ENCODE data around the gene SLC43A3. TPM values are rescaled to one million over a fixed set of nuclear protein-coding genes. Genes with fewer than 3 reads are reported as not detected.
"Not testable (repeated sequence)": the region's sequence is repeated elsewhere in the genome, so short reads cannot be mapped to it uniquely, and the experiment has no call there.

SLC43A3 gene
- total RNA-seq, 2 experiments from 2014 or later: 67.4 to 67.8 TPM

DNA sequence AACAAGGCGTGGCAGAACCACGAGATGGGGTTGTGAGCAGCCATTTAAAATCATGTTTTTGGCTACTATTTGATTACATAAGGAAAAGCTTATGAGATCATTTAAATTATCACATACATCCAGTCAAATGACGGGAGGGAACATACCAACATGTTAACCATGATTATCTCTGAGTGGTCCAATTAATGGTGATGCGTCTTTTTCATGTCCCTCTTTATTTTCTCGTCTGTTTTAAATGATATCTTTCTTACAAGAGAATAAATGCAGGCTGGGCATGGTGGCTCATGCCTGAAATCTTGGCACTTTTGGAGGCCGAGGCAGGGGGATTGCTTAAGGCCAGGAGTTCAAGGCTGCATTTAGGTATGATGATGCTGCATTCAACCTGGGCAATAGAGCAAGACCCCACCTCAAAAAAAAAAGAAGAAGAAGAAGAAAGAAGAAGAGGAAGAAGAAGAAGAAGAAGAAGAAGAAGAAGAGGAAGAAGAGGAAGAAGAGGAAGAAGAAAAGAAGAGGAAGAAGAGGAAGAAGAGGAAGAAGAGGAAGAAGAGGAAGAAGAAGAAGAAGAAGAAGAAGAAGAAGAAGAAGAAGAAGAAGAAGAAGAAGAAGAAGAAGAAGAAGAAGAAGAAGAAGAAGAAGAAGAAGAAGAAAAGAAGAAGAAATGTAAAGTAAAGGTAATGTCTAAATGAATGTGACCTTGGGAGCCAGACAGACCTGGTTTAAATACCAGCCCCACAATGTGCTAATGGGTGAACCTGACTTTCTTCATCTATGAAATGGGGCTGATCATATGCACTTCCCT, 23.7 kb downstream of the SLC43A3 start:
- Mint-ChIP-seq H3K4me1 (peaks cover 21% of the 10 kb centered on the region), H3K36me3 (peaks cover 34% of the 10 kb centered on the region)
- DNase-seq; H3K27me3 Mint-ChIP-seq; H3K9me3 Mint-ChIP-seq; POLR2A ChIA-PET; ATAC-seq (ENCODE audit: low read depth); H3K4me3 Mint-ChIP-seq; H3K27ac Mint-ChIP-seq: not testable (repeated sequence)

DNA sequence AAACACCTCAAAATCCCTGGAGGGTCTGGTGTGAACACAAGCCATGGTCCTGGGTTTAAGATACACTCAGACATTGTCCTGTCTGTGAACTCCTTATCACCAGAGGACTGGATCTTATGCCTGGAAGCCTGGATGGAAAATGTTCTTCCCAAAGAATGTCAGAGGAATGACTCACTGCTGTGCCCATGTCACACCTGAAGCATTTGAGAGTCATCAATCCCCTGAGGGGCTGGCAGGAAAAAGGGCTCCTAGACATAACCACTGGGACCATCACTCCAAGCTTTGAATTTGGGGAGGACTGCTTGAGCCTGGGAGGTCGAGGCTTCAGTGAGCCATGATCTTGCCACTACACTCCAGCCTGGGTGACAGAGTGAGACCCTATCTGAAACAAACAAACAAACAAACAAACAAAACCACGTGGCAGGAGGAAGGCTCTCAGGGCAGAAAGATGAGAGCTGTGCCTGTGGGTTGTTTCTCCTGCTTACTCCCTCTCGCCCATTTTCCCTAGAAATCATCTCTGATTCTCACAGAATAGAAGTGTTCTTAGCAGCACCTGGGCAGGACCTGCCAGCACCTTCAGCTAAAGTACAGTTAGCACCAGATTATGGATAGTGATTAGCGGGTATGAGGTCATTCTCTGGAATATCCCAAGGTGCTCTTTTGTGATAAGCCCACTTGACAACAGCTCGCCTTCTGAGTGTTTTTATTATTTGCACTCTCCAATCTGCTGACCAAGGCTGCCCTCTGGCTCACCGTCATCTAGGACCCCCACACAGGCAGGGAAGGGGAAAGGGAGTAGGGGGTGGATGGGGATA, 24.5 kb downstream of the SLC43A3 start:
- Mint-ChIP-seq H3K9me3 (no peaks in the 10 kb centered on the region), H3K36me3 (peaks cover 26% of the 10 kb centered on the region), H3K4me1 (peaks cover 18% of the 10 kb centered on the region), H3K27me3 (no peaks in the 10 kb centered on the region), H3K27ac (no peak overlapping the region), H3K4me3 (no peak overlapping the region)
- DNase-seq (no peak), ATAC-seq (ENCODE audit: low read depth) (no peak)
- POLR2A ChIA-PET: no interaction called here

DNA sequence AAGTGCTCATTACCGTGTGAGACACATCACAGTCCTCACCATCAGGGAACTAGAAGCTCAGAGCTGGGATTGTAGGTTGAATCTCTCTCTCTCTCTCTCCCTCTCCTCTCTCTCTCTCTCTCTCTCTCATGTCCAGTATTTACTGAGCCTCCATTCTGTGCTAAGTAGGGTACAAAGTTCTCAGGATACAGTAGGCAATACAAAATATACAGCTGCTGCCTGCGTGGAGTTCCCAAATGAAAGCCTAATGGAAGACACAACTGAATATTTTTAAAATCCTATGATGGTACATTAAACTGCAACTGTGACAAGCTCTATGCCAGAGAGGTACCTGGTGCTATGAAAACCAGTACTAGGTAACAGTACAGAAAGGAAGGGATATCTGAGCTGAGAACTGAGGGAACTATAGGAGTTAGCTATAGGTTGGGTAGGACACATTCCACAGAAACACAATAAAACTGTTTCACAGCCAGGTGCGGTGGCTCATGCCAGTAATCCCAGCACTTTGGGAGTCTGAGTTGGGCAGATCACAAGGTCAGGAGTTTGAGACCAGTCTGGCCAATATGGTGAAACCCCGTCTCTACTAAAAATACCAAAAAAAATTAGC, 26.8 kb downstream of the SLC43A3 start:
- H3K27ac Mint-ChIP-seq: no peak overlapping the region
- no peaks in the 10 kb centered on the region for H3K9me3 Mint-ChIP-seq
- no peaks in the 10 kb centered on the region for H3K4me1 Mint-ChIP-seq
- no peaks in the 10 kb centered on the region for H3K27me3 Mint-ChIP-seq
- POLR2A ChIA-PET: no interaction called here
- no peak for ATAC-seq (ENCODE audit: low read depth)
- H3K4me3 Mint-ChIP-seq: no peak overlapping the region
- DNase-seq: no peak
- peaks cover 5% of the 10 kb centered on the region for H3K36me3 Mint-ChIP-seq

DNA sequence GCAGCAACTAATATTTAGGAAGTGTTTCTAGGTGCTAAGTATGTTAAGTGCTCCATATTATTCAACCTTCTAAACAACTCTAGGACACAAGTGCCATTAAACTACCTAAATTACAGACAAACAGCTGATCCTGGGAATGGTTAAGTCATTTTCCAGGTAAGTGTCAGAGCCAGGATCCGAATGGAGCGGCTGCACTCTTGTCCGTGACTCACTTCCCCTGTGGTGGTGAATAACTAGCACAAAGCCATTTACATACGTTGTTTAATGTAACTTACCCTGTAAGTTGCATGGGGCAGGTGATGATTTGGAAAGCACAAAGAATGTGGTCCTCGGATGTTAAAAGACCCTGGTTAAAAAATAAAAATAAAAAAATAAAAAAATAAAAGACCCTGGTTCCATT, 27.7 kb downstream of the SLC43A3 start:
- H3K4me1 Mint-ChIP-seq: no peaks in the 10 kb centered on the region
- H3K27ac Mint-ChIP-seq: no peak overlapping the region
- no peaks in the 10 kb centered on the region for H3K27me3 Mint-ChIP-seq
- no peak overlapping the region for H3K4me3 Mint-ChIP-seq
- H3K36me3 Mint-ChIP-seq: peaks cover 2% of the 10 kb centered on the region
- no peak for DNase-seq
- no peak for ATAC-seq (ENCODE audit: low read depth)
- no peaks in the 10 kb centered on the region for H3K9me3 Mint-ChIP-seq
- POLR2A ChIA-PET: no interaction called here

DNA sequence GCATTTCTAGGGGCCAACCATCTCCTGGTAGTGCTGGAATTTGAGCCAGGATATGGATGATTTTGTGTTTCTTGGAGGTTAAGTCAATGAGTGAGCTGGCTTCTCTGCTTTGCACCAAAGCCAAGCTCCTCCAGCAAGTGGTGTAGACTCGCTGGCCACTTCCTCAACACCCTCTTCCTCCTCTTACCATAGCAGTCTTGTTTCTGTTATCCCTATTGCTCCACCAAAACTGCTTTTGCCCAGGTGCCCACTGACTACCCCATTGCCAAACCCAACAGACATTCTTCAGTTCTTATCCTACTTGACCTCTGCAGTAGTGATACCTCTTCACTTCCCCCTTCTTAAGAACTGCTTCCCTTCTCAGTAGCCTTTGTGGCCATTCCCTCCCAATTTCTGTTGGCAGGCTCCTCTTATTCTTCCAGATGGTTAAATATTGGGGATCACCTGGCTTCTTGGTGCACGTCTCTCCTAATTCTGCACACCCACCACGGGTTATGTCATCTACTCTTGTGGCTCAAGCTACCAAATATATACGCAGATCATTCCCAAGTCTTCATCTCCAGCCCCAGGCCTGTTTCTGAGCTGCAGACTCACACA, 29.4 kb downstream of the SLC43A3 start:
- ATAC-seq (ENCODE audit: low read depth) (no peak), DNase-seq (no peak)
- no peaks in the 10 kb centered on the region for H3K36me3 Mint-ChIP-seq
- no peak overlapping the region for H3K4me3 Mint-ChIP-seq
- POLR2A ChIA-PET: no interaction called here
- H3K27me3 Mint-ChIP-seq: no peaks in the 10 kb centered on the region
- no peaks in the 10 kb centered on the region for H3K9me3 Mint-ChIP-seq
- H3K4me1 Mint-ChIP-seq: no peaks in the 10 kb centered on the region
- no peak overlapping the region for H3K27ac Mint-ChIP-seq

DNA sequence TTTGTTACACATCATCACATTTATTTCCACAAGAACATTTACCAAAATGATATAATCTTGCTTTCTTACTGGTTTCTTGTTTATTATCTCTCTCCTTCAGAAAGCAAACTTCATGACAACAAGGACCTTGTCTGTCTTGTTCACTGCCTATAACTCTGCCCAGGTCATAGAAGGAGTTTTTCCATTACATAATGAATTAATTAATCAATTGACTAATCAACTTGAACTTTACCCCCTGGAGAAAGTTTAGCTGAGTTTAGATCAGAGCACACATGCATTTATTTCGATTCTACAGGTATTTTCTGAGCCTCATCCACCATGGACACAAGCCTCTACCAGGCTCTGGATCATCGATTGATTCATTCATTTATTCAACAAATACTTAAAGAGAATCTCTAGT, 30.2 kb downstream of the SLC43A3 start:
- Mint-ChIP-seq H3K27ac (no peak overlapping the region), H3K4me3 (no peak overlapping the region), H3K4me1 (no peaks in the 10 kb centered on the region), H3K9me3 (no peaks in the 10 kb centered on the region), H3K36me3 (no peaks in the 10 kb centered on the region), H3K27me3 (no peaks in the 10 kb centered on the region)
- DNase-seq (no peak), ATAC-seq (ENCODE audit: low read depth) (no peak)
- POLR2A ChIA-PET: no interaction called here

DNA sequence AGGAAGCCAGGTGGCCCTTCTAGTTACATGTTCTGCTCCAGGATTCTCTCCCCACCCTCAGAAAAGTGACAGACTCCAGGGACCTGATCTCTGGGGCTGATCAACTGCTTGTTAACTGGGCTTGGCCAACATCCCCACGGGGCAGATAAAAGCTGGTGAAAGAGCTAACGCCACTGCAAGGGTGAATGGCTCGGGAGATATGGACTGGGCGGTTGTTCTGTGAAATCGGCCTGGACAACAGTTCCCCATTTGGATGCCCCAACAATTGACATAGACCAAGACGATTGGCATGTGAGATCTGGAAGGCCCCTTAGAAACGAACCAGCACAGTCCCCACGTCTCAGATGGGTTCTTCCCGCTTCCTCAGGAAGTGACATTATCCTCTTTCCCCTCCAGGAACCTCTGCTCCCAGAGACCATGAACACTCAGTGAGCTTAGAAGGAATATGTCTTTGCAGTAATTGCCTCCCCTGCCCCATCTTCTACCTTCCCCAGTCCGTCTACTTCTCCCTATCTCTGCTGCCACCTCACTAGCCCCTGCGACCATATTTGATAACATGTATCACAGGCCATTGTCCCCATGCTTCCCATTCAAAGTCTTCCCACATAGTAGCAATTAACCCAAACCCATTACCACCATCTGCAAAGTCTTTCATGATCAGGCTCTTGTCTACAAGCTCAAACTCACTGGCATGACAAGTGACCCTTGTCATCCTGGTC, 30.9 kb downstream of the SLC43A3 start:
- Mint-ChIP-seq H3K4me3 (no peak overlapping the region), H3K36me3 (no peaks in the 10 kb centered on the region), H3K4me1 (no peaks in the 10 kb centered on the region), H3K27ac (no peak overlapping the region), H3K9me3 (no peaks in the 10 kb centered on the region), H3K27me3 (no peaks in the 10 kb centered on the region)
- DNase-seq (no peak), ATAC-seq (ENCODE audit: low read depth) (no peak)
- POLR2A ChIA-PET: no interaction called here

DNA sequence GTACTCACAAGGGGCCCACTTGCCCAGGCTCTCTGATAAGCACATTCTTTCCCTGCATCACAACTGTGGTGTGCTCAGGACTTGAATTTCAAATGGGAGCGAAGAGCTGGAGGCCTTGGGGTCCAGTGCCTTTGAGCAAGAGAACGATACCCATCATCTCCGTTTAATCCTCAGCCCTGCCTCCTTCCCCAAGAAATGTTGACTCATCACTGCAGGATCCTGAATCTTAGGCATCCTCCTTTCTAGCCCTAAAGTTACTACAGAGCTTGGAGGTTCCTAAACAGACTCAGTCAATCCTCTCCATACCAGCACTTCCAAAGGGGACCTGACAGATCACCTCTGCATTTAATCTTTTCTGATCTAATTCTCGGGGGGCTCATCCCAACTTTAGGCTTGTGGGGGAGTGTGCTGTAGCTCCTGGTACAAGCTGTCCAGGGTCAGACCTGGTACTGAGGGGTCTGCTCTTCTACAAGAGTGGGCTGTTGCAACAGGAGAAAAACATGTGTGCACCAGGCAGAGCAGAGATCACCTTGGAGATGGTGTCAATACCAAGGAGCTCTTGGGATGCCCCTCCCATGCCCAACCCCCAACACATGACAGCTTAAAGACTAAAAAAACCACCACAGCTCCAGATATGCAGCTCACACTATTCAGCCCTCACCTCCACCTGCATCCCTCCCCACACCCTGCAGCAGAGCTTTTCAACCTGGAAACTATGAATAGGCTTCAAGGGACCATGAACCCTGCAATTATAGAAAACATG, 32.5 kb downstream of the SLC43A3 start:
- POLR2A ChIA-PET: no interaction called here
- Mint-ChIP-seq H3K4me1 (no peaks in the 10 kb centered on the region), H3K27me3 (no peaks in the 10 kb centered on the region), H3K36me3 (no peaks in the 10 kb centered on the region), H3K4me3 (no peak overlapping the region), H3K9me3 (no peaks in the 10 kb centered on the region), H3K27ac (no peak overlapping the region)
- ATAC-seq (ENCODE audit: low read depth): no peak
- no peak for DNase-seq

DNA sequence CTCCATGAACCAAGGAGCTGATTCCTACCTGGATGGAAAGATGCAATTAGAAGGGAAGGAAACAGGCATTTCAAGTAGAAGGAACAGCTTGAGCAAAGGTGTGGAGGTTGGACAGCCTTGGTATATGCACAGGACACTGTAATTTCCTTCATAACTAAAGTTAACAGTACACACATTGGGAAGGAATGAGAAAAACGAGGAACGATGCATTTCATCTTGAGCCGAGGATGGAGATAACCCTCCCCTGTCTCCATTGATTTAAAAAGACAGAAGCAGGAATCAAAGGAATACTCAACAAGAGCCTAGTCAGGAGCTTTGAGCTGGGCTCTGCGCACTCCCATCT, 34.2 kb downstream of the SLC43A3 start:
- H3K27ac Mint-ChIP-seq: no peak overlapping the region
- ATAC-seq (ENCODE audit: low read depth): no peak
- POLR2A ChIA-PET: no interaction called here

DNA sequence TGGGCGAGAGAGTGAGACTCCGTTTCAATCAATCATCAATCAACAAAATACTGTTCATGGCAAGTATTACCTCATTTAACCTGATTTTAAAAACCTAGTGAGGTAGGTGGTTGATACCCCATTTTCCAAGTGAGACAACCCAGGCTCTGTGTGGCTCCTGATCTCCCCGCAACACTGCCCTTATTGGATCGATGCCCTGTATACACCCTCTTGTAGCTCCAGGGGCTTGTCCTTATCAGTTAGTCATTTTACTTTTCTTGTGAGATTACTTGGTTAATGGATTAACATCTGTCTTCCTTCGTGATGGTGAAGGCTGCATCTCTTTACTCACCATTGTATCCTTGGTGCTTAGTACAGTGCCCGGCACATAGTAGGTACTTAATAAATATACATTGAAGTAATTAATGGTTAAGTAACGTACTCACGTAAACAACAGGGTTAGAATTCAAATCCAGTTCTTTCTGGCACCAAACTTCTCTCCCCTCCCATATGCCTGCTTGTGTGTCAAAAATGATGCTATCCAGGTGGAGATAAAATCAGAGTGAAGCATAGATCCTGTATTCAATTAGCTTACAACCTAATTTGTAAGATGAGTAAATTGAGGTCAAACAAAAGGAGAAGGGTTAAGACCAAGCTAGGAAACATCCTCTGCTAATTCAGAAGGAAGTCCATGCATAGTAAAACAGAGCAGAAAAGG, 34.7 kb downstream of the SLC43A3 start:
- Mint-ChIP-seq H3K9me3 (no peaks in the 10 kb centered on the region), H3K36me3 (no peaks in the 10 kb centered on the region), H3K4me1 (no peaks in the 10 kb centered on the region), H3K4me3 (no peak overlapping the region), H3K27me3 (no peaks in the 10 kb centered on the region), H3K27ac (no peak overlapping the region)
- POLR2A ChIA-PET: no interaction called here
- ATAC-seq (ENCODE audit: low read depth) (no peak), DNase-seq (no peak)

More for the DNA sequence above, 34.2 kb downstream of the SLC43A3 start:
- no peak for DNase-seq
- Mint-ChIP-seq H3K27me3 (no peaks in the 10 kb centered on the region), H3K9me3 (no peaks in the 10 kb centered on the region), H3K36me3 (no peaks in the 10 kb centered on the region), H3K4me1 (no peaks in the 10 kb centered on the region), H3K4me3 (no peak overlapping the region)

DNA sequence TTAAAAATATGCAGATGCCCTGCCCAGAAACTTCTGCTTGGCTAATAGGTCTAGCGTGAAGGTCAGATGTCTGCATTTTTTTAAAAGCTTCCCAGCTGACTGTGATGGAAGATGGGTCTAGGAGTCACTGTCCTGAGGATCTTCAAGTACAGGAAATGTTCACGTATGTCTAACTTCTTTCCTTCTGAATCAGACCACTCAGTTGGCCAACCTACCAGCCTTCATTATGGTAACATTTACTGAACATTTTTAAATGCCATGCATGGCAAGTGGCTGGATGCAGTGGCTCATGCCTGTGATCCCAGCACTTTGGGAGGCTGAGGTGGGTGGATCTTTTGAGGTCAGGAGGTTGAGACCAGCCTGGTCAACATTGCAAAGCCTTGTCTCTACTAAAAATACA, 35.4 kb downstream of the SLC43A3 start:
- no peaks in the 10 kb centered on the region for H3K4me1 Mint-ChIP-seq
- H3K27me3 Mint-ChIP-seq: no peaks in the 10 kb centered on the region
- no peak overlapping the region for H3K27ac Mint-ChIP-seq
- H3K4me3 Mint-ChIP-seq: no peak overlapping the region
- H3K9me3 Mint-ChIP-seq: no peaks in the 10 kb centered on the region
- DNase-seq (no peak), ATAC-seq (ENCODE audit: low read depth) (no peak)
- no peaks in the 10 kb centered on the region for H3K36me3 Mint-ChIP-seq
- POLR2A ChIA-PET: no interaction called here

DNA sequence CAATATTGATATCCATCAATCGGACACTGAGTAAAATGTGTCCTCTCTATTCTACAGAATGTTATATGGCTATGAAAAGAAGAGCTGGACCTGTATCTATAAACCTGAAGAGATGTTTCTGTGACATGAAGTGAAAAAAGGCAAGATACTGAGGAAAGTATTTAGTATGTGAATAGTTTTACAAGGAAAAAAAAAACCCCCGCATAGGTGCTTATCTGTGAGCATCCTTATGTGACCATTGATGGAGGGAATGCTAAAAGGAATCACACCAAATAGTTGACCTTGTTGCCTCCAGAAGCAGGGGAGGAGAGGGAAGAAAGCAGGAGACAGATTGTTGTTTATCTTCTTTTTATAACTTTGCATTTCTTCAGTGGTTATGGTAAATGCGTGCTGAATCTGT, 35.8 kb downstream of the SLC43A3 start:
- ATAC-seq (ENCODE audit: low read depth): no peak
- Mint-ChIP-seq H3K4me3 (no peak overlapping the region), H3K27ac (no peak overlapping the region), H3K36me3 (no peaks in the 10 kb centered on the region), H3K27me3 (no peaks in the 10 kb centered on the region), H3K9me3 (no peaks in the 10 kb centered on the region), H3K4me1 (no peaks in the 10 kb centered on the region)
- no peak for DNase-seq
- POLR2A ChIA-PET: no interaction called here

Measured in activated naive CD8-positive, alpha-beta T cell treated with anti-CD3 and anti-CD28 coated beads, Interleukin-2, amount 10 ng/mL, durations not matched to agents 7 days and 5 days (primary cell).